ENCODE data around the gene BLVRB. TPM values are rescaled to one million over a fixed set of nuclear protein-coding genes. Genes with fewer than 3 reads are reported as not detected.

BLVRB gene
- total and polyA plus RNA-seq, 9 of the 15 experiments (the other 6 are each of a cell fraction or from before 2014, with no cell fraction given): 81.1 to 749 (median 331) TPM

- TF ChIP-seq TRIM24 (IDR thresholded peaks at IDR 0.05) (no peak; a peak in 1 of 4 replicates), MECOM (CRISPR knock-in tag; IDR thresholded peaks at IDR 0.05) (no peak), KDM2B (CRISPR knock-in tag; IDR thresholded peaks at IDR 0.05) (no peak), WHSC1 (IDR thresholded peaks at IDR 0.05; ENCODE audit: low read length) (no peak), CREB3L1 (IDR thresholded peaks at IDR 0.05; ENCODE audit: borderline replicate concordance, low read depth) (no peak; the same call in none of the 2 replicates), TEAD2 (tag; IDR thresholded peaks at IDR 0.05) (peak; percentile 93), SAFB (IDR thresholded peaks at IDR 0.05; ENCODE audit: borderline replicate concordance, low read depth, low read length) (no peak), ARID1B (IDR thresholded peaks at IDR 0.05) (peak; percentile 46; the same call in 1 of the 2 replicates), TEAD1 (CRISPR knock-in tag; IDR thresholded peaks at IDR 0.05) (peak; percentile 98 to 100), SFPQ (IDR thresholded peaks at IDR 0.05; ENCODE audit: low read depth, low read length) (no peak), MXD1 (CRISPR knock-in tag; IDR thresholded peaks at IDR 0.05; ENCODE audit: borderline replicate concordance, poor library complexity, severe bottlenecking) (no peak), TAF1 (IDR thresholded peaks at IDR 0.05; ENCODE audit: control insufficient read depth, extremely low read depth, insufficient read depth, low read length, severe bottlenecking) (peak; percentile 83), ZNF449 (CRISPR knock-in tag; IDR thresholded peaks at IDR 0.05) (no peak), POLR2AphosphoS2 (IDR thresholded peaks at IDR 0.05; ENCODE audit: low read length) (no peak; the same call in 1 of the 2 replicates), ZNF282 (CRISPR knock-in tag; IDR thresholded peaks at IDR 0.05) (no peak; the same call in 1 of the 2 replicates), HOXB6 (CRISPR knock-in tag; IDR thresholded peaks at IDR 0.05; ENCODE audit: borderline replicate concordance) (no peak), ZNF232 (CRISPR knock-in tag; IDR thresholded peaks at IDR 0.05) (0 out of 2 replicates have a peak, but pooled peaks have one; percentile 59), IFI16 (CRISPR knock-in tag; IDR thresholded peaks at IDR 0.05) (no peak), THRB (CRISPR knock-in tag; conservative IDR thresholded peaks at IDR 0.05) (no peak), RUNX1 (IDR thresholded peaks at IDR 0.05; ENCODE audit: low read depth) (no peak)
Measured at GRCh38 chr19:40420766-40421765, 44.5 kb downstream of the BLVRB start (continued).

Measured in K562 (cell line).